ENCODE data around the gene SPAG5.

- TF ChIP-seq CTCF (IDR thresholded peaks at IDR 0.05; ENCODE audit: low read length) (no peak), EZH2 (IDR thresholded peaks at IDR 0.05; ENCODE audit: borderline replicate concordance, low read length) (no peak)
Measured at GRCh38 chr17:28567604-28568003, 31.2 kb downstream of the SPAG5 start.
